DOHH2 (cell line): ENCODE results near the gene LSM8.

Source experiments
- CTCF ChIP-seq: fragments of 200-600 bp; sonication (generic); IDR thresholded peaks from one replicate; pipeline ENCODE4 v1.5.1; 2014; ENCODE audit warnings: antibody characterized with exemption, mild to moderate bottlenecking, low read depth, low read length; ENCODE audit not compliant: poor library complexity, severe bottlenecking
- EZH2phosphoT487 ChIP-seq: fragments of 200-600 bp; sonication (generic); IDR thresholded peaks from 2 replicates; pipeline ENCODE4 v1.6.1; 2017; ENCODE audit warnings: borderline replicate concordance, mild to moderate bottlenecking, antibody characterized with exemption, low read length, moderate library complexity, mixed read lengths

GRCh38 chr7:118232837-118233236 lies 48.9 kb downstream of the LSM8 start:
- TF ChIP-seq CTCF: no peak
- TF ChIP-seq EZH2phosphoT487: no peak
